ENCODE measurements around the gene CRIM1. TPM values are rescaled to one million over a fixed set of nuclear protein-coding genes. Genes with fewer than 3 reads are reported as not detected.

The CRIM1 gene
- total and polyA plus RNA-seq, 2 of the 8 experiments (the other 6 are each of a cell fraction or from before 2014, with no cell fraction given): 9.4 to 28.4 TPM

DNA sequence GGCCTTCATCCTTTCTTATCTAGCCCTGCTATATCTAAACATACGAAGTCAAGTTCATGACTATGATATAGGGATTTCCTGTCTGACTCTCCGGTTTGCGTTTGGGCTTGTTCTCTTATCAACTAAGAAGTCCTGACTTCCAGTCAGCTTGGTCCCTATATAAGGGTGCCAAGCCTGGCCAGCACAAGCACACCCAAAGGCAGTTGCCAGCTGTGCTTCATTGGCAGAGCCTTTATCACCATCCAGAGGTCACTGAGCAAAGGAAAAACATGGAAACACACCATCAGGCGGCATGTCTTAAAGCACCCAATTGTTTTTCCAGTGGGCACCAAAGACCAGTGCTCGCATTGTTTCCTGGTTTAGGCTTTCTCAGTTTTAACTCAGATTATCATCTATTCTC lies 169.7 kb downstream of the CRIM1 start (continued):
- TF ChIP-seq CHD7 (IDR thresholded peaks at IDR 0.05; ENCODE audit: insufficient replicate concordance, low read length): no peak
- TF ChIP-seq CTBP2 (IDR thresholded peaks at IDR 0.05; ENCODE audit: borderline replicate concordance, insufficient read depth, insufficient read length, low read length): no peak
